Measurements from ENCODE around the gene PPT2. TPM values are rescaled to one million over a fixed set of nuclear protein-coding genes. Genes with fewer than 3 reads are reported as not detected.
A peak's percentile ranks its signal among the peaks of the same experiment; 100 is the strongest.

PPT2 gene
- total RNA-seq, 6 experiments from 2014 or later, result 6.4 to 16.0 (median 8.9) TPM

- H3K9me3 ChIP-seq, result no peaks in the 10 kb centered on the region
- no peaks in the 10 kb centered on the region for H3K27me3 ChIP-seq
- H3K27ac ChIP-seq, result no peak overlapping the region
- DNase-seq, result no peak
- H3K4me3 ChIP-seq, result no peak overlapping the region
- H3K36me3 ChIP-seq, result peaks cover 2 to 19% (median 11%) of the 10 kb centered on the region in 4 donors
- WGBS (ENCODE audit: insufficient coverage, low coverage, low lambda C conversion rate, missing lambda C conversion rate), result 65% methylated on average over 7 of the region's 9 CpGs
- ATAC-seq, result no peak
- peaks cover 0 to 7% (median 0%) of the 10 kb centered on the region in 4 donors for H3K4me1 ChIP-seq
- intact Hi-C loops (cut with DNase I), result no loop called here
- TF ChIP-seq POLR2A (IDR thresholded peaks at IDR 0.05), result no peak
- TF ChIP-seq CTCF (IDR thresholded peaks at IDR 0.05), result no peak
These were observed 41.4 kb upstream of the PPT2 start for GRCh38 chr6:32112431-32112980.

- H3K27me3 ChIP-seq, result no peaks in the 10 kb centered on the region
- intact Hi-C loops (cut with DNase I), result no loop called here
- H3K4me1 ChIP-seq, result peaks cover 0 to 7% (median 0%) of the 10 kb centered on the region in 4 donors
- TF ChIP-seq CTCF (IDR thresholded peaks at IDR 0.05) (peak in 3 of 4 donors; percentile 12 to 34 (median 23)), POLR2A (IDR thresholded peaks at IDR 0.05) (no peak)
- no peak overlapping the region for H3K4me3 ChIP-seq
- DNase-seq (peak in 2 of 3 donors; percentile 65 to 68), ATAC-seq (peak; percentile 50 to 73 (median 60))
- H3K27ac ChIP-seq, result no peak overlapping the region
- no peaks in the 10 kb centered on the region for H3K9me3 ChIP-seq
- 76% methylated on average over 4 of the region's 9 CpGs for WGBS (ENCODE audit: insufficient coverage, low coverage, low lambda C conversion rate, missing lambda C conversion rate)
- peaks cover 2 to 30% (median 20%) of the 10 kb centered on the region in 4 donors for H3K36me3 ChIP-seq
These were observed 40.3 kb upstream of the PPT2 start for GRCh38 chr6:32113386-32114352.

GRCh38 chr6:32114796-32115195 is 39.1 kb upstream of the PPT2 start:
- DNase-seq (no peak), ATAC-seq (no peak)
- Histone ChIP-seq H3K27ac (no peak overlapping the region), H3K9me3 (no peaks in the 10 kb centered on the region), H3K27me3 (no peaks in the 10 kb centered on the region), H3K4me3 (no peak overlapping the region), H3K36me3 (peaks cover 2 to 32% (median 21%) of the 10 kb centered on the region in 4 donors), H3K4me1 (peaks cover 0 to 17% (median 5%) of the 10 kb centered on the region in 4 donors)
- intact Hi-C loops (cut with DNase I), result loop anchor here (5.0 kb wide), 2 partner anchors 38 to 43 kb away; partner anchors contain the start of genes PPT2 (in 1 of the 2) and PRRT1 (in 1 of the 2)
- WGBS (ENCODE audit: insufficient coverage, low coverage, low lambda C conversion rate, missing lambda C conversion rate), result 56% methylated on average over 8 of the region's 8 CpGs
- TF ChIP-seq CTCF (IDR thresholded peaks at IDR 0.05), result no peak
- TF ChIP-seq POLR2A (IDR thresholded peaks at IDR 0.05), result no peak

GRCh38 chr6:32115623-32116022 is 38.3 kb upstream of the PPT2 start:
- Histone ChIP-seq H3K27me3 (no peaks in the 10 kb centered on the region), H3K27ac (no peak overlapping the region), H3K4me1 (peaks cover 0 to 16% (median 5%) of the 10 kb centered on the region in 4 donors), H3K36me3 (peaks cover 2 to 39% (median 24%) of the 10 kb centered on the region in 4 donors), H3K4me3 (no peak overlapping the region), H3K9me3 (no peaks in the 10 kb centered on the region)
- DNase-seq, result no peak
- intact Hi-C loops (cut with DNase I), result loop anchor here (5.0 kb wide), 2 partner anchors 37 to 42 kb away; partner anchors contain the start of genes PPT2 (in 1 of the 2) and PRRT1 (in 1 of the 2)
- WGBS (ENCODE audit: insufficient coverage, low coverage, low lambda C conversion rate, missing lambda C conversion rate), result 89% methylated on average over 6 of the region's 6 CpGs
- ATAC-seq, result no peak
- no peak for TF ChIP-seq POLR2A (IDR thresholded peaks at IDR 0.05)
- TF ChIP-seq CTCF (IDR thresholded peaks at IDR 0.05), result no peak

Data from right lobe of liver (tissue), 6 donors.